SW480 (cell line): ENCODE results near the gene GREB1.

Experiments used
- DNase-seq: peaks from one replicate; pipeline ENCODE4 v3.0.0-alpha.2; 2016; ENCODE audit warnings: low spot score

GREB1 gene

DNA sequence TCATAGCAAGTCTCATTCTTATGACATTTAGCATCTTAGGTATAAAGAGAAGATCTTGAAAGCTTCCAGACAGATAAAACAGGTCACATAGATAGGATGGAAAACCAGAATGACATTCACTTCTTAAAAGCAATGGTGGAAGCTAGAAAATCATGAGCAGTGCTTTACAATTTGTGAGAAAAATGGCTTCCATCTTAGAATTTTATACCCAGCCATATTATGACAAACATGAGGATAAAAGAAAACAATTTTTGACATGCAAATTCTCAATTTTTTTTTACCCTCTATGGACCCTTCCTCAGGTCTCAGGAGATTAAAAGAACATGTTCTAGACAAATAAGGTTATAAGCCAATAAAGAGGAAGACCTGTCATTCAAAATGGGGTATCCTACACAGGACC lies 129.0 kb downstream of the GREB1 start:
- no peak for DNase-seq

DNA sequence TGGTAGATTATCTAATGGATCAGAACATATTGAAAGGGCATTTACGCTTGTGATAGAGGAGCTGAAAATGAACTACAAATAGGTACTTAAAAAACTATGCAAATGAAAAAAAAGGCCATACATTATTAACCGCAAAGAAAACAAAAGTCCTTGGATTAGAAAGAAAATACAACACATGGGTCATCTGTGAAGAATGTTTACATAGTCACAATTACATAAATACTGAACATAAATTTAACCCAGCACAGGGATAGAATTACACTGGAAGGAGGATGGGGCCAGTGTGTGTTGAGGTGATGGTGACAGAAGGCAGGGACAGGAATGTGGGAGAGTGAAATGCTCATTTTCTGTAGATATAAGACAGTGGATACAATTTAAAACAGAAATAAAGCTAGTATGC lies 129.6 kb downstream of the GREB1 start:
- no peak for DNase-seq

DNA sequence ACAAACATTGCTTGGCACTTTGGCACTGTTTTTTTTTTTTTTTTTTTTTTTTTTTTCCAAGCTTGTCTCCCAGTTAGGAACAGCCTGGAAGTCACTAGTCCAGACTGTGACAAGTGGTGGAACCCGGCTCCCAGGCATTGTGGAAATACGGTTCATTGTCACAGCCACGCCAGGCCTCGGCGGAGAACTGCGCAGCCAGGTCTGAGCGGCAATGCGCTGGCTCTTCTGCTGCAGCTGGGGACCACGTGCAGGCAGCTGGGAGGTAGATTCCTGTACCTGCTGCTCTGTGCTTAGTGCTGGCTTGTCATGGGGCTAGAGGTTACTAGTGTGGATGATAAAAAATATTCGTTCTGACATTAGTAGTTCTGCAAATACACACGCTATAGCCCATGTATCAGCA lies 131.2 kb downstream of the GREB1 start:
- no peak for DNase-seq

DNA sequence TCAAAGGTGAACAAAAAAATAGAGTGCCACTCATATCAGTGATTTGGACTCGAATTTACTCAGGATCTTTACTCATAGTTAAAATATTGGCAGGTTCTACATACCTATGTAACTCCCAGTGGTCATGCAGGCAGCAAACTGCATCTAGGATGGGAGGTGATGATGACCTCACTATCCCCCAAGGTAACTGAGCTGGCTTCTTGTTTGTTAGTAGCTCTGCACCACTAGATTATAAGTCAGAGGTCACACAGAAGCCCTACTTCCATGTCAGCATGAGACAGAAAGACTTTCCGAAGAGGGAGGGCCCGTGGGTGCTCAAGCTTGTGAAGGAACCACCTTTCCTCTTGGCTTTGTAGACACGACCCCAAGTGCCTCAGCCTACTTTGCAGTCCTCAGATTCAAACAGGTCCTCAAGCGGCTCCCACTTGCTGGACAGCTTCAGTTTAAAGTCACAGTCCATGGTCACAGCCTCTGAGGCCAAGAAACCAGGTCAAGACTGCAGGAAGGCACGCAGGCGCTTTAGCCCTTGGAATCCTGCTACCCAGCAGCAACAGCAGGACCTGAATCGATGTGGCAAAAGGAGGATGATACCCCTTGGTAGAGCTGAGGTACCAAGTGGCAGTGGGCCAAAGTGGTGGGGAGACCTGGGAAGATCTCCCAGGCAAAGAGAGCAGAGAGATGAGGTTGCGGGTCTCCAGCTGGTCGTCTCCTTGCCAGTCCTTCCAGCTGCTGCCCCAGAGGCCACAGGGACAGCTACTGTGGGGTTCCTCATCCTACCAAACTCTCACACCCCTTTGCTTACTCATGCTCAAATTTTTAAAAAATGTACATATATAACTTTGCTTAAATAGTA lies 131.9 kb downstream of the GREB1 start:
- no peak for DNase-seq

DNA sequence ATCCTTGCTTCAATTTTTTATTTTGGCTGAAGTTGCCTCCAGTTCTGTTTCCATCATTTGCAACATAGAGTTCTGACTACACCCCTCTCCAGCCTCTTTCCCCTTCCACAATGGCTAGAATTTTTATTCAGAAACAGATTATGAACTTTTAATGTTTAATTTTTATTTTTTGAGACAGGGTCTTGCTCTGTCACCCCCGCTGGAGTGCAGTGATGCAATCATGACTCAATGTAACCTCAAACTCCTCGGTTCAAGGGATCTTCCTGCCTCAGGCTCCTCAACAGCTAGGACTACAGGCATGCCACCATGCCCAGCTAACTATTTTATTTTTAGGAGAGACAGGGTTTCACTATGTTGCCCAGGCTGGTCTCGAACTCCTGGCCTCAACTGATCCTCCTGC lies 133.3 kb downstream of the GREB1 start:
- DNase-seq, result no peak

DNA sequence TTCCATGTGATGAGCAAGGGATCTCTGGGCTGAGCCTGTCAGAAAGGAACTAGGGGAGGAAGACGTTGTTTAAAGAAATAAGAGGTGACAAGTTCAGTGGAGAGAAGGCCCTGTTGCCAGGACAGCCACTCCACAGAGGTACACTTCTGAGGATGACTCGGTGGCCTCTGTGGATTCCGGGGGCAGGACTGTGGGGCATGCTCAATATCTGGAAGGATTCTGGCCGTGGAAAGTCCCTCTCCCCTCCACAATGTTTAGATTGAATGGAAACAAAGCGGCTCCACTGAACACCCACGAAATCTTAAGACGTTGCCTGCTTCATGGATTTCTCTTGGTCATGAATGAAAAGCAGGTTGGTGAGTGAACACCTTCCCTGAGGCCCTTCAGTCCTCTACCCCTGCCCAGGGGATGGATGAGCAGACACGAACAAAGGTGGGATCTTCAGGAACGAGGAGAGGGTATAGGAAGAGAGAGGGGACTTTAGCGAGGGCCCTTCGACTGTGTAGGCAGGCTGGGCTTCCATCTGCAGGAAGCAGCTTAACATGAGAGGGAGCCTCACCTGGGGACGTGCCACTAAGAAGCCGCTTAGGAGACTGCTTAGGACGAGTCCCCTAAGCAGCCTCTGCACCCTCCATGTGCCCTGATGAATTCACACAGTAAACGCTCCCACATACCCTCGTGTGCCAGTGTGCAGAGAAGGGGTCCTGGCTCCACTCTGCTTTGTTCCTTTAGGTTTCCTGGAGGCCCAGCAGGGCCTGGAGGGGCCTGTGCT lies 134.2 kb downstream of the GREB1 start:
- no peak for DNase-seq

DNA sequence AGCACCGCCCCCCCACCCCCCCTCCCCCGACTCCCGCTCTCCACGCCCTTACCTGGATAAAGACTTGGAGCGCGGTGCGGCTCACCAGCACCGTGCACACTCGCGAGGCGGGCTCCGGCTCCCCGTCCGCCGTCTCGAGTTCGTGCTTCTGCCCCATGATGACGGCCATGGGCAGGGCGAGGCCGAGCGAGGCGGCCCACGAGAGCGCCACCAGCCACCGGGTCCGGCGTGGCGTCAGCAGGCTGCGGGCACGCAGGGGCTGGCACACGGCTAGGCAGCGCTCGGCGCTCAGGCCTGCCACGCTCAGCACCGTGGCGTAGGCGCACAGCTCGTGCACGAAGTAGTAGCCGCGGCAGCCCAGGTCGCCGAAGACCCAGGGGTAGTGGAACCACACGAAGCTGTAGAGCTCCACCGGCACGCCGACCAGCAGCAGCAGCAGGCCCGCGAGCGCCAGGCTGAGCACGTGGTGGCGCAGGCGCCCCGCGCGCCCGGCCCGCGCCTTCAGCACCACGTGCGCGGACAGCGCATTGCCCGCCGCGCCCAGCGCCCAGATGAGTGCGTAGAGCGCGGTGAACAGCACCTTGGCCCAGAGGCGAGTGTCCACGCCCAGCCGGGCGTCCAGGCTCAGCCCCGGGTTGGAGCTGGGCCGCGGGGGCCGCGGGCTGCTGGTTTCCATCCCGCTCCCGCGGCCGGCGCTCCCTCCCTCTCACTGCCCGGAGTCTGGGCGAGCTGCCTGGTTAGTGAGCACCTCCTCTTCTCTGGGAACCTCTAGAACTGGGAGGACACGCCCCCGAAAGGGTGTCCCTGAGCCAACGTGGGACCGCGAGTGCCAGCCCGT lies 135.8 kb downstream of the GREB1 start, which contains the start of gene NTSR2:
Gene NTSR2, minus strand, starts transcription at position 742 of the 838 bp plus-strand sequence. Its CDS starts 66 bp downstream, at position 676.
- no peak for DNase-seq

DNA sequence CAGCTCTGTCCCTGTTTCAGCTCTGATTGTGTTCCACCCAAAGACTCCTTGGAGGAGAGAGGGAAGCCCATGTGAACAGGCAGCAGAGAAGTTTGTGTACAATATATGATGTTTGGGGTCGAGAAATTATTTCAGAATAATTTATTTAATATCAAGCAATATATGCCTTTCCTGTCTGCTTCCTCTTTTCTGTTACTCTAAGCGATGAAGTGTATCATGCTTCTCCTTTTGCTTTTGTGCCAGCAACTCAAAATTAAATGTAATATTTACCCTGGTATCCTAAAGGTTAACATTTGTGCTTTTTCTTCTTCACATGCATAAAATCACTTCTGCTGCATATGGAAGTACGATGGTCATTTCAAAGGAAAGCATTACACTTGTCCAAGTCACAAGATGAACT lies 138.6 kb downstream of the GREB1 start:
- no peak for DNase-seq

DNA sequence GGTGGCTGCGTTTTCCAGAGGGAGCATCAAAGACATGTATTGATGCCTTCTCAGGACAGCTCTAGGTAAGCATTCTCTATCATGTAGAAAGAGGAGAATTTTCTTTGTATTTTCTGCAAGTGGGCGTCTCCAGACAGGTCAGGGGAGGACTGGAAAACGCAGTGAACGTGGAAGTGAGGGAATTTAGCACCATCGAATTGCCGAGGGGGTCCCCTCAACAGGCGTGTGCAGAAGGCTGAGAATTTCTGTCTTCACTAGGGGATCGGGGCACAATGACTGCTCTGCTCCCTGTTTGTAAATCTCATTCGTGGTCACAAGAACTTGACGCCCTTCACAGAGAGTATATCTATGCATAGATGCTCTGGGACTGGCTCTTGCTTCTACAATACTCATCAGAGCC lies 141.1 kb downstream of the GREB1 start:
- DNase-seq, result no peak

DNA sequence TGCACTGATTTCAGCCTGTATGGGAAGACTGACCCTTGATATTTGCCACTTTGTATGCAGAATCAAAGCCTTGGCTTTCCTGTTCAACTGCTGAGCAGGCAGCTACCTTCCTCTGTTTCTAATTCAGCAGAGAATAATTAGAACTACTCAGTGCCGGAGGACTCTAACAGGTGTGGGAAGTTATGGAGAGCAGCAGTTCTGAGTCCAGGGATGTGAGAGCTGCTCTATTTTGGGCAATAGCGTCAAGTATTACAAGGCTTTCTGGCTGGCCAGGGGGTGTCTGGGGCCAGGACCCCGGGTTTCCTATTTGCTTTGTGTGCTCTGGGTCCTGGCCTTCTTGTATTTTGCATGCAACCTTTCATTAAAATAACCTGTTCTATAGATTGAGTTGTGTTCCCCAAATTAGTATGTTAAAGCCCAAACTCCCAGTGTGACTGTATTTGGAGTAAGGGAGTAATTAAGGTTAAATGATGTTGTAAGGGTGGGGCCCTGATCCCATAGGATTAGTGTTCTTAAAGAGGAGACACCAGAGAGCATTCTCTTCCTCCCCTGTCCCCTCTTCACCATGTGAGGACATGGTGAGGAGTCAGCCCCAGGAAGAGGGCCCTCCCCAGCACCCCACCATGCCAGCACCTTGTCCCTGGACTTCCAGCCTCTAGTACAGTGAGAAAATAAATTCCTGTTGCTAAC lies 141.7 kb downstream of the GREB1 start:
- DNase-seq, result no peak

DNA sequence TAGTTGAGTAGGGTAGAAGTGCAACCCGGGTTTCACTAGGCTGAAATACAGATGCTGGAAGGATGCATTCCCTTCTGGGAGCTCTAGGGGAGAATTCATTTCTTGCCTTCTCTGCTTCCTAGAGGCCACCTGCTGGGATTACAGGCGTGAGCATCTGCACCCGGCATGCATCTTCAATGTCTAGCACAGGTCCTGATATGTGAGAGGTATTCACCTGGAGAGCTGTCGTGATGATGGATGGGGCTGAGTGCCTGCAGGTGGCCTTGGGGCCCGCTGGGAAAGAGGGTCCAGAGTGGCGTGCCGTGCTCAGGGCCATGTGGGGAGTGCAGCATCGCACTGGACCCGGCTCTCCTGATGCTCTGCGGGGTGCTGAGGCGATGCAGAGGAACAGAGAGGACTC lies 142.8 kb downstream of the GREB1 start:
- no peak for DNase-seq

DNA sequence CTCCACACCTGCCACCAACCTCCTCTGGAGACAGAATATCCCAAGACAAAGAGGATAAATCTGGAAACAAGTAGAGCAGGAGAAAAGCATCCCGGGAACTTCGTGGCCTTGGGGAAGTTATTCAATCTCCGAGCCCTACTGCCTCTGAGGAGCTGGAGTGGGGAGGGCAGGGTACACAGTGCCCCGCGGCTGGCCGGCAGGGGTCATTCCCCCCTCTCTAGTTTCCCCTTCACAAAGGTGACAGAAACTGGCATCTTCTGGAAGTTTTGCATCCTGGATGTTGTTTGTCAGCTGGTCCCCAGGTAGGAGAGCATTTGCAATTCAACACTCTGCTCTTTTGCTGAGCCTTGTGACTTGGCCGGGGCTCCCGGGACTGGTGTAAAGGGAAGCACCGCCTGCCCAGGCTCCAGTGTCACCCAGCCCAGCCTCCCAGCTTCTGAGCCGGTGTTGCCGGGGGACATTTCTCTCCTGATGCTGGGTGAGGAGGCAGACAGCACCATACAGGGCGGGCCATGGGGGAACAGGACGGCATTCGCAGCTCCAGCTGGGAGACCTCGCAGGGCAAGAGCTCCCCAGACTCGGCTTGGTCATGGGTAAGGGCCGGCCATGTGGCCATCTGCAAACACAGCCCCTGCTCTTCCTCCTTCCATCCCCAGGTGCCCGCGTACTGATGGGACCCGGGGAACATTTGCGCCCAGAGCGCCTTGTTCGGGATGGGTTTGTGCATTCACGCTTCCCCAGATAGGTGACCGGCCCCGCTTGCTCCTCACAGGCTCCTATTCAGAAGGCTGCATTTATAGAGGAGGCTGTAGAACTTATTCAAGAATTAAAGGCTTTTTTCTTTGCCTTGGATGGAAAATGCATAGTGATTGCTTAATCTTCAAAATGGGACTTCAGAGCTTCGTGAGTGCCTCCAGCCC lies 143.6 kb downstream of the GREB1 start:
- DNase-seq, result no peak

DNA sequence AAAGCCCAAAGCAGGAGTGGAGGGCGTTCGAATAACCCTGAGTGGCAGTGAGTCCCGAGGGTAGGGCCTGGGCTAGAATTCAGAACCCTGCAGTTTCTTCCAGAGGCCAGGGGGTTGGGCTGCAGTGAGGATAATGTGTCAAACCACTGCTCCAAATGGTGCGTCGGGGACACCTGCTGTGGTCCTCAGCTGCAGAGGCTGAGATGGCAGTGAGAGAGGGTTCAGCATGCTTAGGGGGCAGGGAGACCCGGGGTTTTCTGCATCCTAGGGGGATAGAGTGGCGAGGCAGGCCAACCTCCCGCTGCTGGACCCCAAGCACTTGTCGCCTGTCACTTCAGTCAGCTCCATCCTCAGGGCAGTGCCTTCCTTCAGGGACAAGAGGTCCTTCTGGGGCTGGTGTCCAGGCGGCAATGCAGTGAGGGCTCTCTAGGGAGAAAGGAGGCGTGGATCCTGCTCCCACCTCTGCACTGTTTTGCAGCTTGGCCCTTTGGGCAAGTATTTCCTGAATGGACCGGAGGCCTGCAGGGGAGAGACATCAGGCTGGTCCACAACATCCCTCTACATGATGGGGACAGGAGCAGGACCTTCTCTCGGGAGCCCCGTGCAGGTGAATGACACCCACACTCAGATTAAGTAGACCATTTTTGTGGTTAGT lies 144.6 kb downstream of the GREB1 start:
- DNase-seq, result no peak

DNA sequence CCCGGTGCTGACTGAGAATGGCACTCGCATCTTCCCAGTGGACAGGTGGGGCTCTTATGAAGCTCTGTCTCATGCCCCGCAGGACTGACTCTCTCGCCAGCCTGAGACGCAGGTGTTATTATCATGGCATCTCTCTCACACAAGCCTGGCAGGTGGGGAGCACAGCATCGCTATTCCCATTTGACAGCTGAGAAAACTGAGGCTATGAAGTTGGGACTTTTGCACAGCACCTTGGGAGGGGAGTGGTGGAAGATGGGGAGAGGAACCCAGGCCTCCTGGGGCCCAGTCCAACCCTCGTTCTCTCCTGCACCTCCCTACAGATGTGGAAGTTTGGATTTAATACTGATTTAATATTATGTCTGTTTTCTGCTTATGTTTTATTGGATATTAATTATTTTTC lies 145.2 kb downstream of the GREB1 start:
- DNase-seq, result no peak

DNA sequence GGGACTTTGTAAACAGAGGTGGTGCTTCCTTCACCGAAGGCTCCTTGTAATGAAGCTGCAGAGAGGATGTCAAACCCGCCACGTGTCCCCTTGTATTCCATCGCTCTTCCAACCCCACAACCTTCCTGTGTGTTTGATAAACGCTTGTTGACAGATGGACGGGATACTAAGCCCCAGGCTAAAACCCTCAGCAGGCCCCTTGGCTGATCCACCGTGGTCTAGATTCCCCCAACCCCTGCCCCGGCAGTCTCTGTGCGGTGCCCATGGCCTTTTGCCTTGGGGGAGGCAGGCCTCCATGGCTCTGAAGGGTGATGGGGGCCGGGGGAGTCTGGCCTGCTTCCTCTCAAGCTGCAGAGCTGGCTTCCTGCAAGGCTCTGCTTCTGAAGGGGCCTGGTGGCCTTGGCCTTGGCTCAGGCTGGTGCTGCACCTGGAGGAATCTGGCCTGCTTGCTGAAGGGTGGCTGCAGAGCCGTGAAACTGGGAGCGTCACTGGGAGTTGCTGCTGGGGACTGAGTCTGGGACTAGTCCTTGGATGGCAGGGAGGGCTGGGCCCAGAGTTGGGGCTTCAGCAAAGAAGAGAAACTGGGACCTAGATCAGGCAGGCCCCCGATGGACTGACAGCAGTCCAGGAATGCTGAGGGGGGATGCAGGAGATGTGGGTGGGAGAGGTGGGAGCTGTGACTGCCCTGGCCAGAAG lies 145.8 kb downstream of the GREB1 start:
- no peak for DNase-seq

DNA sequence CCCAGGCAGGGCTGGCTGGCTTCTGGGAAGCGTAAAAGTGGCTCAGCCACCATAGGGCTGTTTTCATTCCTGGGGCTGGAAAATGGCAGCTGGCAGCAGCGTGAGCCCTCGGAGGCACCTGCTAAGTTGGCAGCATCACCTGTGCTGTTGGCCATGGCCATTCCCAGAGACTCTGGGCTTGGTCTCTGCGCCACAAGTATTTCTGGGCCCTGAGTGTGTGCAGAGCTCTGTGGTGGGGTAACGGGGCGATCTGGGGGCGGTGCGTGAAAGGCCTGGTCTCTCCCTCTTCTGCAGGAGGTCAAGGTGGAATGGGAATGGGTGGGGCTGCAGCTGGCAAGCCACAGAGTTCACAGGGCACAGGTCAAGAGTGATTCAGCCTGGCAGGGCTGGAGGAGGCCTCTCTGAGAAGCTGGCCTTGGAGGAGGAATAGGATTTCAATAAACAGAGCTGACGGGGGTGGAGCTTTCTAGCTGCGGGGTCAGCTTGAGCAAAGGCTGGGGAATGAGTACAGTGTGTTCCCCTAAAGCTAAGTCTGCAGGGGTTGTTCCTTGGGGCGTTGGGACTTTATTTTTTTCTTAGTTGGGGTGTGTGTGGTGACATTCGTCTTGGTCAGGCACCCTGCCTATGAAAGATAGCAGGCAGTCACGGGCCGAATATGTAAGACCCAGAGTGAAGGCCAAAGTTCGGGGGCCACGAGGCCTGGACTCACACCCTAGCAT lies 146.5 kb downstream of the GREB1 start:
- DNase-seq, result peak; percentile 21

DNA sequence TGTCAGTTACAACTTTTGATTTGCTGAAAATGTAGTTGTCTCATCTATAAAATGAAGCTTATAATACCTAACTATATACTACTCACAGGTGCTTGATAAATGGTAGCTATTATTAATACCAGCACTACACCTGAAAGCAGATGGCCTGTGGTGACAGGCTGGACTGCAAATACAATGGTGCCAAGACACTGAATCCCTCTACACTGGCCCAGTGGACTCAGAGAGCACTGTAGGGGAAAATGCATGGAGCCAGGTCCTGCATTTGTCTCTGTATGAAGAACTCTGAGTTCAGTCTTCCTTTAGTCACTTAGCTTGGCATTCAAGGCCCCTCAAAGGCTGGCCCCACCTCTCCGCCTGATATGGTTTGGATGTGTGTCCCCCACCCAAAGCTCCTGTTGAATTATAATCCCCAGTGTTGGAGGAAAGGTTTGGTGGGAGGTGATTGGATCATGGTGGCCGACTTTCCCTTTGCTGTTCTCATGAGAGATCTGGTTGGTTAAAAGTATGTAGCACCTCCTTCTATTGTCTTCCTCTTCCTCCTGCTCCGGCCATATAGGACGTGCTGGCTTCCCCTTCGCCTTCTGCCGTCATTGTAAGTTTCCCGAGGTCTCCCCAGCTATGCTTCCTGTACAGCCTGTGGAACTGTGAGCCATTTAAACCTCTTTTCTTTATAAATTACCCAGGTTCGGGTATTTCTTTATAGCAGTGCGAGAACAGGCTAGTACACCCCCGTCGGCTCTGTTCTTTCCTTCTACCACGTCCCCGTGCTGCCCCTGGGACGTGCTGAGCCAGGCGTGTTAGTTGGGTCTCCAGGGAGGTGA lies 147.3 kb downstream of the GREB1 start:
- no peak for DNase-seq
